GM04504 (cell line): Measurements from ENCODE around the gene SIRT3.
"Not testable (repeated sequence)": the region's sequence is repeated elsewhere in the genome, so short reads cannot be mapped to it uniquely, and the experiment has no call there.

Experiments used
- DNase-seq: peaks from one replicate; pipeline ENCODE4 v3.0.0-alpha.2; 2012; ENCODE audit warnings: low read depth

The SIRT3 gene

DNA sequence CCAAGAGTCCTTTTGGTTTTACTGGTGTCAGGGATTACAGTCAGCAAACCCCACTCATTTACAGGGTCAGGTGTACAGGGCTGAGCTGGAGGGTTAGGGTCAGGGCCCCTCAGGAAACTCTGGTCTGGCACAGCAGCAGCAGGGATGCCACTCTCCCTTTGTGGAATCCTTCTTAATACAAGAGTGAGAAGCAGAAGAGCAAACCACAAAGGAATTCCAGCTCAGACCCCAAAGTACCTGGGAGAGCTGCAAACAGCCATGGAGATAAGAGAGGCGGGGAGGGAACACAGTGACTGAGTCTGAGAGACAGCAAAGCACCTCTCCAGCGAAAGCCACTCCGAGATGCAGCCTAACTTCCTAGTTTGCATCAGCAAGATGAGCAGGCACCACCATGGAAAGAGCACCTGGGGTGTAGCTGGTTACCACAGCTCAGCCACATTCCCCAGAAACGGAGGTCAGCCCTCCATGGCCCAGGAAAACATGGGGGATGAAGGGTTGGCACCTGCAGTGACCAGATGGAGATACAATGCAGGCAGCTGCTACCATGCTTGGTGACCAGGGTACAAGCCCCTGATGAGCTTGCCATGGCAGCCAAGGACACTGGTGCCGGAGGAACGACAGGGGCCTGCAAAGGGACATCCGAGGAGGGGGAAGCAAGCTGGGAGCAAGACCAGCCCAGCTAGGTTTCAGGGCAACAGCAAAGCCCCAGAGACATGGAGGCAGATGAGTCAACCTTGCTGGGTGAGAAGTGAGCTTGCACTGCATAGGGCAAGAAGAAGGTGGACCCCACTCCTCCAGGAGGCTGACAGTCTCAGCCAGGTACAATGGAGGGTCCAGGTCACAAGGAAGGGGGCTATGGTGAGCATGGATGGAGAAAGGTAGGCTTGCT is 32.8 kb downstream of the SIRT3 start:
- no peak for DNase-seq

DNA sequence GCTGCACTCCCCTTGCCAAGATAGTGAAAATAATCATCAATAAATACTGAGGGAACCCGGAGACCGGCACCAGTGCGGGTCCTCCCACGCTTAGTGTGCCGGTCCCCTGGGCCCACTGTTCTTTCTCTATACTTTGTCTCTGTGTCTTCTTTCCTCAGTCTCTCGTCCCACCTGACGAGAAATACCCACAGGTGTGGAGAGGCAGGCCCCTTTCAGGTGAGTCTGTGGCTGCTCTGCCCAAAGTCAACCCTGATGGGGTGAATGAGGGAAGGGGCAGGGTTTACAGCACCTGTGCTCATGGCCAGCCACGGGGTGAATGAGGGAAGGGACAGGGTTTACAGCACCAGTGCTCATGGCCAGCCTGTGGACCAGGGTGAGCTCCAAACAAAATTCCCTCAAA is 33.7 kb downstream of the SIRT3 start:
- DNase-seq, result no peak

DNA sequence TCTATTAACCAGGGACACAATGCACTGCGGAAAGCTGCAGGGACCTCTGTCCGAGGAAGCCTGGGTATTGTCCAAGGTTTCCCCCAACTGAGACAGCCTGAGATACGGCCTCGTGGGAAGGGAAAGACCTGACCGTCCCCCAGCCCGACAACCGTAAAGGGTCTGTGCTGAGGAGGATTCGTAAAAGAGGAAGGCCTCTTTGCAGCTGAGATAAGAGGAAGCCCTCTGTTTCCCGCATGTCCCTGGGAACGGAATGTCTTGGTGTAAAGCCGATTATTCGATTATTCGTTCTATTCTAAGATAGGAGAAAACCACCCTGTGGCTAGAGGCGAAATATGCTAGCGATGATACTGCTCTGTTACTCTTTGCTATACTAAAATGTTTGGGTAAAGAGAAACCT is 34.2 kb downstream of the SIRT3 start:
- no peak for DNase-seq

DNA sequence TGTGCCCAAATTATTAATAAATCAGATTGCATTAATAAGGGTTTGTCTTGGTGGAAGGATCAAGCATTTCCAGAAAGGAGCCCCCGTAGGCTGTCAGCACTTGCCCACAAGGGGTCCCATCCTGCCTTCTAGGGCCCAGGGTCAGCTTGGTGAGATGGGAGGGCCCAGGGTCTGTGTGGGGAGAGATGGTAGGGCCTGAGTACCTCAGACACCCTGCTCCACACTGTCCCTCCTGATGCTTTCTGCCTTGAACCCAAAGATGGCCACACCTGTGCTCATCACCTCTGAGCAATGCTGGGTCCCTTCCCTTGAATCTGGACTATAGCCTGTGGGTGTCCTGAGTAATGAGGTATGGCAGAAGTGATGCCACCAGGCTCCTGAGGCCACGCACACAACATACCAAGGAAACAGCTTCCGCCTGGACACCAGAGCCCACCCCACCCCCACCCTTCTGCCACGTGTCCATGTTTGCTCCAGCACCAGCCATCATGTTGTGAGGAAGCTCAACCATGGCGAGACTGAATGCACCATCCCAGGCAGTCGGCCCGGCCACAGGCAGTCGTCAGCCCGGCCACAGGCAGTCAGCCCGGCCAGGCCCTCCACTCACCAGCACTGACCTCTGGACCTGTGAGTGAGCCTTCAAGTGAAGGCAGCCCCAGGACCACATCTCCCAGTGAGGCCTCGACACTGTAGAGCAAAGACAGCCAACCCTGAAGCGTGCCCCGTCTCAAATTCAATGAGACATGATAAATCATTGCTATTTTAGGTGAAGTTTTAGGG is 35.7 kb downstream of the SIRT3 start:
- DNase-seq, result no peak

DNA sequence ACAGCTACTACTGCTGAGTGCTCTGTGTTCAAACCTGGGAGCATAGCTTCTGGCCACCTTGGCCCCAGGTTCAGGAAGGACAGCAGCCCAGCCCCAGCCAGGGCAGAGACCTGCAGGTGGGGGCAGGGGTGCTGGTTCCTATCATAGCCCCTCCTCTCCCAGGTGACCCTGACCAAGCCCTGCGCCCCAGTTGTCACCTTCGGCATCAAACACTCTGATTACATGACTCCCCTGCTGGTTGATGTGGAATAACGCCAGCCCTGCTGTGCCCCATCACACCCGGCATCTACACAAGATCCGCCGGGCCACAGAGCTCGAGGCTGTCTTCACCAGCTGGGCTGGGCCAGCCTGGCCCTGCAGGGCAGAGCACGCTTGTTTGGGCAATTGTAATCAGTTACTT is 36.4 kb downstream of the SIRT3 start:
- DNase-seq, result no peak

DNA sequence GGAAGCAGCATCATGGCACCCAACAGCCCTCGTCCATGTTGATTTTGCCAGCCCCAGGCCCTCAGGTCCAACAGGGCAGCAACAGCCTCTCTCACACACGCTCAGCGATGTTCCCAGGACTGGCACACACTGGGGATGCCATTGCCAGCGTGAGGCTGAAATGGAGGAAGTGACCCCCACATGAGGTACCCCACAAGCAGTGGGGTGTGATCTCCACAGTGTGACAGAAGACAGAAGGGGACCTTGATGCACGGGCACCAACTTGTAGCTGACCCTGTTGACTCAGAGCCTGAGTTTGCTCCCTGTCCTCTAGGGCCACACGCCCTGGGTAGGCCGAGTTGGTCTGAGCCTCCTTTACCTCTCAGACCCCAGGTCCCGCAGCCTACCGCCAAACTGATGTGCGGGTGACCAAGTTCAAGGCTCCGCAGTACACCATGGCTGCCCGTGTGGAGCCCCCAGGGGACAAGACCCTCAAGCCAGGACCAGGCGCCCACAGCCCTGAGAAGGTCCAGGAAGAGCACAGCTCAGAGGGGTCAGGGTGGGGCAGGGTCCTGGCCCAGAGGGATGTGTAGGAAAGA is 37.0 kb downstream of the SIRT3 start:
- no peak for DNase-seq

DNA sequence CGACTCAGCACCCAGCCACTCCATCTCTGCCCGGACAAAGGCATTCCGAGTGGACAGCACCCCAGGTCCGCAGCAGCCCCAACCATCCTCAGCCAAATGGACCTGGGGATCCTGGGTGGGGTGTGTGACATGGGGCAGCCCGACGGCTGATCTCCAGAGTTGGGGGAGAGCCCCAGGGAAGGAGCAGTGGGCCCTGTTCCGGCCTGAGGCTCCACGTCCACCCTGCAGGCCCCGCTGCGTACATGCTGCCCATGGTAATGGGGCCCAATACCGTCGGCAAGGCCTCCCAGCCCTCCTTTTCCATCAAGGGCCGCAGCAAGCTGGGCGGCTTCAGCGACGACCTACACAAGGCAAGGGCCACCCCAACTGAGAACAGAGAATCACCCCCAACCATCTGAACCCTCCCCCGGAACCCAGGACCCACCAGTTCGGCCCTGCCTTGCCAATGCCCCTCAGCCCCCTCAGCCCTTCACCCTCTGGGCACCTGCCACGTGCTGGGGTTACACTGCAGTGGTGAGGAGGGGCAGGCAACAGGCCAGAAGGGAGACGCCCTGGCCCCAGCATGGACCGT is 37.8 kb downstream of the SIRT3 start:
- no peak for DNase-seq

DNA sequence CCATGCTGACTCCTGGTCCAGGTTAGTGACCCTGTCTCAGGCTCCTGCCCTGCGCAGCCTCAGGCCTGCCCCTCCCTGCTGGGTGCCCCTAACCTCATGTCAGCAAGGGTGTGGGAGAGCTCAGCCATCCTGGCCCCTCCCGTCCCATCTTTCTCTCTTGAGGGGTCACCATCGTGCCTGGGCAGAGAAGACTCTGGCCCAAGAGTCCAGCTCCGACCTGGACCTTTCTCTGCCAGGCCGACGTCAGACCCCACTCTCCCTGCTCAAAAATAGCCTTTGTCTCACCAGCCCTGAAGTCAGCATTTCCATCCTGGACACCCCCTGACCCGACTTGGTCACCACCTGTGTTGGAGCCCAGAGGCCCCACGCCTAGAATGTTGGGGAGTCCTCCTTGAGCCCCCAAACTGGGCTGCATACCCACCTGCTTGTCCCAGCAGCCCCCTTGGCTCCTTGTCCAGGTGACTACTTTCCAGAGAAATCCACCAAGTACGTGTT is 38.4 kb downstream of the SIRT3 start:
- no peak for DNase-seq

DNA sequence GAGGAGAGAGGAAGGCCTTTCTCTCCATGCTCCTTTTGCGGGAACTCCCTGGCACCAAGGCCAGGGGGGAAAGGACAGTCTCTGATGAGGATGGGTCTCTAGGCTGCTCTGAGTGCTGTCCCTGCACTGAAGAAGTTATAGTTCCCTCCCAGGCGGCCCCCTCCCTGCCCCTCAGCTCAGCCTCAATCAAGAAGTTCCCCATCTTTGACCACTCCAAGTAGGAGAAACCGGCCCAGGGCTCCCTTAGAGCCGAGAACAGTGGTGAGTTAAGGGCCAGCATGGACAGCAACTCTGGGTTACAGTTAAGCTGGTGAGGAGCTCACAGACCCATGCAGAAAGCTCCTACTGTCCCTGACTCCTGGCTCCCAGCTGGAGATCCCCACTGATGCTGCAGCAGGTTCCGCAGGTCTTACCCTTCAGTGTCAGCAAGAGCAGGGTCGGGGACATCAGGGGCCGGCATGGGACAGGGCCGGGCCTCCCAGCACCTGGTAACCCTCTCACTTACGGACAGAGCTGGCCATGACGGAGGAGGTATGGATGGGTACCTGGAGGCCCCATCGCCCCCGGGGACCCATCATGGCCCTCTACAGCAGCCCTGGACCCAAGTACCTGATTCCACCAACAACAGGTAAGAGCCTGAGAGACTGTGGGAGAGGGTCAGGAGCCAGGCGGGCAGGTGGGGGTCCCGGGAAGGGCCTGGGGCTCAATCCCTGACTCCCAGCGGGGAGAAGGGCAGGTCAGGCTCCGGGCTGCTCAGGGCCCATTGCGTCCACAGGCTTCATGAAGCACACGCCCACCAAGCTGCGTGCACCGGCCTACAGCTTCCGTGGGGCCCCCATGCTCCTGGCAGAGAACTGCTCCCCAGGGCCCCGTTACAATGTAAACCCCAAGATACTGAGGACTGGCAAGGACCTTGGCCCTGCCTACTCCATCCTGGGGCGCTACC is 39.1 kb downstream of the SIRT3 start:
- DNase-seq, result no peak

DNA sequence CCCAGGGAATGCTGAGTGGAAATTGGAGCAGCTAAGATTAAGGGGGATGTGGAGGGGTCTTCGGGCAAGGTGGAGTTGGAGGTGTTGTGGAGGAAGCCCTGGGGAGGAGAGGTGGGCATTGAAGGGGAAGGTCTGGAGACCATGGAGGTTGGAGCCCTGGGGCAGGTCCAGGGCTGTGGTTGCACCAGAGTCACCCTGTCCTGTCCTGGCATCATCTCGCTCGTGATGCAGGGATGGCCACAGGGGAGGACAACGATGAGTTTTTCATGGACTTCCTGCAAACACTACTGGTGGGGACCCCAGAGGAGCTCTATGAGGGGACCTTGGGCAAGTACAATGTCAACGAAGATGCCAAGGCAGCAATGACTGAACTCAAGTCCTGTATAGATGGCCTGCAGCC is 42.7 kb downstream of the SIRT3 start:
- DNase-seq, result not testable (repeated sequence)

DNA sequence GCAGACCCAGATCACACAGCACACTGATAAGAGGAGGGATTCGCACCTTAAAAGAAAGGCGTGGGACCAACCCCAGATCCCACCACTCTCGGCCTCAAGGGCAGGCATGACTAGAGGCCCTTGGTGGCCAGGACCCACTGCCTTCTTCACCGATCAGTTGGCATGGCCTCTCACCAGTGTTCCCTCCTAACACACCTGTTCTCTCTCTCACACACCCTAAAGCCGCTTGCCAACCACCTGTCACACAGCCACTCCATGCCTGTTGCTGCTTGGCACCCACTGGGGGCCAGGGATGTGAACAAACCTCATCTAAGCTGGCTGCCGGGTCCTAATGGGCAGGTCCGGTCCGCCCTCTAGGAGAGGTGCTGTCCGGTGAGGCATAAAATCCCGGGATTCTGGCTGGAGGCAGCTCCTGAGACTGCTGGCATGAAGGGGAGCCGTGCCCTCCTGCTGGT is 43.4 kb downstream of the SIRT3 start, which contains the start of gene SCGB1C1:
Gene SCGB1C1 (plus strand): TSS at position 405 of the 455 bp plus-strand sequence. CDS start 22 bp downstream, at position 427.
- DNase-seq, result not testable (repeated sequence)

DNA sequence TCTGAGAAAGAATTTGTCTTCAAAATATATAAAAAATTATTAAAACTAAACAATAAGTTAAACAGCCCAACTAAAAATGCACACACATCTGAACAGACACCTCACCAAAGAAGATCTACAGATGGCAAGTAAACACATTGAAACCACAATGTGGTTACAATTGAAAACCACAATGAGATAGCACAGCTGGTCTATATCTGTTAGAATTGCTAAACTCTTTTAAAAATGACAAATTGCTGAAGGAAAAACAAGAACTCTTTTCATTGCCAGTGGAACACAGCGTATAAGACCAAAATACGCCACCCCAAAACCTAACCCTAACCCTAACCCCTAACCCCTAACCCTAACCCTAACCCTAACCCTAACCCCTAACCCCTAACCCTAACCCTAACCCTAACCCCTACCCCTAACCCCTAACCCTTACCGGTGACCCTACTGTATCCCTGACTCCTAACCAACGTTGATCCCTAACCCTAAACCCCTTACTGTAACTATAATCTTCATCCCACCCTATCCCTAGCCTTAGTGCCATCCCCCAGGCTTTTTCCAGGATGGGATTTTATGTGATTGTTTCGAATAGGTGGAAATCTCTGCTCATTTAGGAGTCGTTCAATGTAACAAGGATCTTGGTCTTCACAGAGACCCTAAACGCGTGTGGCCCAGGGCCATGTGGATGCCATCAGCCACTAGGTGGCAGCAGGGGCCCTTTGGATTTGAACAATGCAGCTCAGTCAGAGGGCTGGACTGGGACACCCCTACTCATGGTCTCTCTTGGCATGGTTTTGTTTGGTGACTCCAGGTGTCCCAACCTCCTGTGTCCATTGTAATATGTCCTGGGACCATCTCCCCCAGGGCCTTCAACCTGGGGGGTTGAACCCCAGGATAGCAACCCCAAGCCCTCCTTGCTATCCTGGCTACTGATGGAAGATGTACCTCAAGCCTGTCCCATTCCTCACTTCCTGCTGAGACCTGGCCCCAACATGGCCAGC is 44.4 kb downstream of the SIRT3 start:
- not testable (repeated sequence) for DNase-seq

DNA sequence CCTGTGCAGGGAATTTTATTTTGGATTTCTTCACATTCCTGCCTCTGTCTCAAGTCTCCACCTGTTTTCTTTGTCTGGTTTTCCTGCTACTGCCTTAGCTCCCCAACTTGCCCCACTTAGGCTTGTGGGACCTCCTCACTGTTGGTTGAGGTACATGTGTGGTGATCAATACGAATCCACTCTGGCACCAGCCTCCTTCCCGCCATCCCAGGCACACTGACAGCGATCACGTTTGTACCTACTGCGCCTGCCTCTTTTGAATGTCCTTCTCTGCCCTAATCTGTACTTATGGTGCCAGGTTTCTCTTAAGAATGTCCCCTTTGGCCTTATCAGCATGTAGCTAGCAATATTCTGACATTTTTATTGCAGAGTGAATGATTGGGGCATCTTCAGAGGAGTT is 45.6 kb downstream of the SIRT3 start:
- not testable (repeated sequence) for DNase-seq

DNA sequence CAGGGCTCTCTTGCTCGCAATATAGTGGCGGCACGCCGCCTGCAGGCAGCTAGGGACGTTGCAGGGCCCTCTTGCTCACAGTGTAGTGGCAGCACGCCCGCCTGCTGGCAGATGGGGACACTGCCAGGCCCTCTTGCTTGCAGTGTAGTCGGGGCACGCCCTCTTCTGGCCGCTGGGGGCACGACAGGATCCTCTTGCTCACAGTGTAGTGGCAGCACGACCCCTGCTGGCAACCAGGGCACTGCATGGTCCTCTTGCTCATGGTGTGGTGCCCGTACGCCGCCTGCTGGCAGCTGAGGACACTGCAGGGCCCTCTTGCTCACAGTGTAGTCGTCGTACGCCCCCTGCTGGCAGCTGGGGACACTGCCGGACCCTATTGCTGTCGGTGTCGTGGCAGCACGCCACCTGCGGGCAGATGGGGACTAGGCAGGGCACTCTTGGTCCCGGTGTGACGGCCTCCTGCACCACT is 46.3 kb downstream of the SIRT3 start:
- not testable (repeated sequence) for DNase-seq

DNA sequence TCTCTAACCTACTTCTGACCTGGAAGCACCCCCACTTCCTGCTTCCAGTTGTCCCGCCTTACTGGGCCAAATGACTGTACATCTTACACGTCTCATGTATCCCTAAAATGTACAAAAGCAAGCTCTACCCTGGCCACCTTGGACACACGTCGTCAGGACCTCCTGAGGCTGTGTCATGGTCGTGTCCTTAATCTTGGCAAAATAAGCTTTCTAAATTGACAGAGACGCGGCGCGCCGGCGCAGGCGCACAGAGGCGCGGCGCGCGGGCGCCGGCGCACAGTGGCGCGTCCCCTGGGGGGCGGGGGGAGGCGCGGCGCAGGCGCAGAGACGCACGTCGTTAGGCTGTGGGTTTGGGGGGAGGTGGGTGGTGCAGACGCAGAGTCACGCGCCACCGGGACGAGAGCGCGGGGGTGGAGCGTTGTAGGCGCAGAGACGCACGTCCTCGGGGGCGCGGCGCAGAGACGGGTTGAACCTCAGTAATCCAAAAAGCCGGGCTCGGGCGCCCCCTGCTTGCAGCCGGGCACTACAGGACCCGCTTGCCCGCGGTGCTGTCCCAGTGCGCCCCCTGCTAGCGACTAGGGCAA is 46.9 kb downstream of the SIRT3 start:
- not testable (repeated sequence) for DNase-seq

DNA sequence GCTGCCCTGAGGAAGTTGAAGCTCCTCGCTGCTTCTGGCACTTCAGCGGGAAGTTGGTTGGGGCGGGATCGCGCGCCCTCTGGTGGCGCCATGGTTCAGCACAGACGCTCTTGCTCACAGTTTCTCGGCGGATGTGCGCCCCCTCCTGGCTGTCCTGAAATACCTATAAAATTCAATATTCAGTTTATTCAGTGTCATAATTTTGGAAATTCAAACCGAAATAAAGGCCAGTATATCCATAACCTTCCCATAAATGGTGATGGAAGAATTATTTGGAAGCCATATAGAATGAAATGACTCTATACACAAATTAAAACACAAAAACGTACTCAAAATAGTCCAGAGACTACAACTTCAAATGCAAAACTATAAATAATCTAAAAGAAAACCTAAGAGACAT is 55.9 kb downstream of the SIRT3 start:
- not testable (repeated sequence) for DNase-seq
